ENCODE measurements around the gene ARL8A. TPM values are rescaled to one million over a fixed set of nuclear protein-coding genes. Genes with fewer than 3 reads are reported as not detected.

The ARL8A gene
- total RNA-seq, 2 donors from 2014 or later = 71.9 to 76.4 TPM

GRCh38 chr1:202158810-202159533, 14.4 kb upstream of the ARL8A start:
- DNase-seq = no peak
- Mint-ChIP-seq H3K27me3 (no peaks in the 10 kb centered on the region), H3K27ac (peak overlapping the region; percentile 98), H3K36me3 (ENCODE audit: low read depth) (peaks cover 7% of the 10 kb centered on the region), H3K4me3 (peak overlapping the region; percentile 97), H3K4me1 (peaks cover 69% of the 10 kb centered on the region)
- H3K9me3 ChIP-seq (ENCODE audit: control insufficient read depth, low read length, poor library complexity, severe bottlenecking) = no peaks in the 10 kb centered on the region
- ATAC-seq = no peak

- H3K9me3 ChIP-seq (ENCODE audit: control insufficient read depth, low read length, poor library complexity, severe bottlenecking) = no peaks in the 10 kb centered on the region
- Mint-ChIP-seq H3K4me3 (peak overlapping the region; percentile 64), H3K36me3 (ENCODE audit: low read depth) (peaks cover 11% of the 10 kb centered on the region), H3K4me1 (peaks cover 67% of the 10 kb centered on the region), H3K27me3 (no peaks in the 10 kb centered on the region), H3K27ac (peak overlapping the region; percentile 98)
- ATAC-seq (no peak), DNase-seq (no peak)
These were observed 13.4 kb upstream of the ARL8A start for GRCh38 chr1:202157945-202158344.

GRCh38 chr1:202156590-202156989, 12.1 kb upstream of the ARL8A start:
- H3K9me3 ChIP-seq (ENCODE audit: control insufficient read depth, low read length, poor library complexity, severe bottlenecking) = no peaks in the 10 kb centered on the region
- Mint-ChIP-seq H3K4me3 (no peak overlapping the region), H3K4me1 (peaks cover 60% of the 10 kb centered on the region), H3K27me3 (no peaks in the 10 kb centered on the region), H3K27ac (peak overlapping the region; percentile 98), H3K36me3 (ENCODE audit: low read depth) (peaks cover 11% of the 10 kb centered on the region)
- ATAC-seq (no peak), DNase-seq (no peak)

GRCh38 chr1:202155478-202156021, 11.0 kb upstream of the ARL8A start:
- DNase-seq (peak in 1 of 3 donors; percentile 42), ATAC-seq (no peak)
- Mint-ChIP-seq H3K27me3 (no peaks in the 10 kb centered on the region), H3K27ac (peak overlapping the region; percentile 98), H3K36me3 (ENCODE audit: low read depth) (peaks cover 18% of the 10 kb centered on the region), H3K4me3 (no peak overlapping the region), H3K4me1 (peaks cover 57% of the 10 kb centered on the region)
- H3K9me3 ChIP-seq (ENCODE audit: control insufficient read depth, low read length, poor library complexity, severe bottlenecking) = no peaks in the 10 kb centered on the region

- no peaks in the 10 kb centered on the region for H3K27me3 Mint-ChIP-seq
- peaks cover 53% of the 10 kb centered on the region for H3K4me1 Mint-ChIP-seq
- DNase-seq (peak in 1 of 3 donors; percentile 53), ATAC-seq (peak; percentile 83)
- peaks cover 18% of the 10 kb centered on the region for H3K36me3 Mint-ChIP-seq (ENCODE audit: low read depth)
- H3K27ac Mint-ChIP-seq = peak overlapping the region; percentile 98
- H3K4me3 Mint-ChIP-seq = no peak overlapping the region
- no peaks in the 10 kb centered on the region for H3K9me3 ChIP-seq (ENCODE audit: control insufficient read depth, low read length, poor library complexity, severe bottlenecking)
These were observed 10.4 kb upstream of the ARL8A start for GRCh38 chr1:202154766-202155477.

- H3K27me3 Mint-ChIP-seq = no peaks in the 10 kb centered on the region
- DNase-seq (no peak), ATAC-seq (no peak)
- no peak overlapping the region for H3K4me3 Mint-ChIP-seq
- no peaks in the 10 kb centered on the region for H3K9me3 ChIP-seq (ENCODE audit: control insufficient read depth, low read length, poor library complexity, severe bottlenecking)
- H3K4me1 Mint-ChIP-seq = peaks cover 46% of the 10 kb centered on the region
- peaks cover 16% of the 10 kb centered on the region for H3K36me3 Mint-ChIP-seq (ENCODE audit: low read depth)
- peak overlapping the region; percentile 98 for H3K27ac Mint-ChIP-seq
These were observed 9.7 kb upstream of the ARL8A start for GRCh38 chr1:202154148-202154765.

GRCh38 chr1:202153284-202153683, 8.7 kb upstream of the ARL8A start:
- peak overlapping the region; percentile 70 for H3K4me3 Mint-ChIP-seq
- DNase-seq = no peak
- H3K36me3 Mint-ChIP-seq (ENCODE audit: low read depth) = peaks cover 16% of the 10 kb centered on the region
- H3K27ac Mint-ChIP-seq = no peak overlapping the region
- H3K9me3 ChIP-seq (ENCODE audit: control insufficient read depth, low read length, poor library complexity, severe bottlenecking) = no peaks in the 10 kb centered on the region
- ATAC-seq = no peak
- H3K27me3 Mint-ChIP-seq = no peaks in the 10 kb centered on the region
- H3K4me1 Mint-ChIP-seq = peaks cover 38% of the 10 kb centered on the region

GRCh38 chr1:202152399-202152798, 7.9 kb upstream of the ARL8A start:
- Mint-ChIP-seq H3K27ac (no peak overlapping the region), H3K36me3 (ENCODE audit: low read depth) (peaks cover 19% of the 10 kb centered on the region), H3K4me3 (no peak overlapping the region), H3K27me3 (no peaks in the 10 kb centered on the region), H3K4me1 (peaks cover 34% of the 10 kb centered on the region)
- DNase-seq (no peak), ATAC-seq (no peak)
- H3K9me3 ChIP-seq (ENCODE audit: control insufficient read depth, low read length, poor library complexity, severe bottlenecking) = no peaks in the 10 kb centered on the region

- Mint-ChIP-seq H3K4me3 (no peak overlapping the region), H3K36me3 (ENCODE audit: low read depth) (peaks cover 19% of the 10 kb centered on the region)
These were observed 6.5 kb upstream of the ARL8A start for GRCh38 chr1:202151045-202151444.

GRCh38 chr1:202150602-202151001, 6.1 kb upstream of the ARL8A start:
- Mint-ChIP-seq H3K27ac (peak overlapping the region; percentile 81), H3K4me1 (peaks cover 27% of the 10 kb centered on the region), H3K27me3 (no peaks in the 10 kb centered on the region), H3K4me3 (no peak overlapping the region), H3K36me3 (ENCODE audit: low read depth) (peaks cover 19% of the 10 kb centered on the region)
- no peaks in the 10 kb centered on the region for H3K9me3 ChIP-seq (ENCODE audit: control insufficient read depth, low read length, poor library complexity, severe bottlenecking)
- no peak for DNase-seq
- ATAC-seq = no peak

More at GRCh38 chr1:202151045-202151444, 6.5 kb upstream of the ARL8A start:
- Mint-ChIP-seq H3K27ac (peak overlapping the region; percentile 81), H3K27me3 (no peaks in the 10 kb centered on the region), H3K4me1 (peaks cover 30% of the 10 kb centered on the region)
- ATAC-seq (no peak), DNase-seq (no peak)
- H3K9me3 ChIP-seq (ENCODE audit: control insufficient read depth, low read length, poor library complexity, severe bottlenecking) = no peaks in the 10 kb centered on the region

- peaks cover 19% of the 10 kb centered on the region for H3K36me3 Mint-ChIP-seq (ENCODE audit: low read depth)
- H3K4me3 Mint-ChIP-seq = no peak overlapping the region
- no peak for ATAC-seq
- no peaks in the 10 kb centered on the region for H3K9me3 ChIP-seq (ENCODE audit: control insufficient read depth, low read length, poor library complexity, severe bottlenecking)
- peaks cover 27% of the 10 kb centered on the region for H3K4me1 Mint-ChIP-seq
- DNase-seq = no peak
- H3K27me3 Mint-ChIP-seq = no peaks in the 10 kb centered on the region
- no peak overlapping the region for H3K27ac Mint-ChIP-seq
These were observed 5.7 kb upstream of the ARL8A start for GRCh38 chr1:202150187-202150586.

GRCh38 chr1:202149566-202149965, 5.0 kb upstream of the ARL8A start:
- Mint-ChIP-seq H3K4me3 (no peak overlapping the region), H3K36me3 (ENCODE audit: low read depth) (peaks cover 15% of the 10 kb centered on the region), H3K27ac (peak overlapping the region; percentile 32), H3K4me1 (peaks cover 22% of the 10 kb centered on the region), H3K27me3 (no peaks in the 10 kb centered on the region)
- no peak for ATAC-seq
- no peak for DNase-seq
- no peaks in the 10 kb centered on the region for H3K9me3 ChIP-seq (ENCODE audit: control insufficient read depth, low read length, poor library complexity, severe bottlenecking)

- Mint-ChIP-seq H3K27ac (peak overlapping the region; percentile 32), H3K4me1 (peaks cover 21% of the 10 kb centered on the region), H3K36me3 (ENCODE audit: low read depth) (peaks cover 14% of the 10 kb centered on the region), H3K27me3 (no peaks in the 10 kb centered on the region), H3K4me3 (no peak overlapping the region)
- DNase-seq (no peak), ATAC-seq (no peak)
- H3K9me3 ChIP-seq (ENCODE audit: control insufficient read depth, low read length, poor library complexity, severe bottlenecking) = no peaks in the 10 kb centered on the region
These were observed 3.9 kb upstream of the ARL8A start for GRCh38 chr1:202148391-202148790.

Data from T-helper 17 cell (primary cell).